ENCODE measurements around the gene PRSS38.

DNA sequence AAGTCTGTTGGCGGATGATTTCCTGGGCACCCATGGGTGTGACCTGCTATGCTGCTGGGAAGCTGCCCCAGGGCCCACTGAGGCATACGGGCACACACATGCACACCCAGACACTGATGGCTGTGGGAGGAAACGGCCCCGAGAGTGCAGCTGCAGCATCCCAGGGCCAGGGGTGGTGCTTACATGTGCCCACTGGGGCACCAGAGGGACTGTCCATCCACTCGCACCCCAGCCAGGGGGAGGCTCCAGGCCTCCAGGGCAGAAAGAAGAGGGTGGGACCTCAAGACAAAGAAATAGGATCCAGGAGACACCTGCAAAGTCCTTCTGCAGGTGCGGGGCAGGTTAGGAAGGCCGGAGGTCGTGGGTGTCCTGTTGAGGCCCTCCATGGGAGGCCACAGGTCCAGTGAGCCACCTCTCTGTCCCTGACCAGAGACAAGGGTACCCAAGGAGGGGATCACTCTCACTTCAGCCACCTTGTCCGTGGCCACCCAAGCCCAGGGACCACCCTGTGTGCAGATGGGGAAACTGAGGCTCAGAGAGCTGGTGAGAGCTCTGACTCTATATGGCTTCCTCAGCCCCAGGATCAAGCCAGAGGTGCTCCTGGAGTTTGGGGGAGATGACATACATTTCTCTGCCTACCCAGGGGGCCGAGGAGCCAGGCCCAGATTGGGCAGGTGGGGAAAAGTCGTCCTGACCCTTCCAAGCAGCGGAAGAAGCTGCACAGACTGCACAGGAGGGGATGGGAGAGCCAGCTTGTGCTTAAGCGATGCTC lies 75.2 kb downstream of the PRSS38 start:
- TF ChIP-seq, protein P1, sequence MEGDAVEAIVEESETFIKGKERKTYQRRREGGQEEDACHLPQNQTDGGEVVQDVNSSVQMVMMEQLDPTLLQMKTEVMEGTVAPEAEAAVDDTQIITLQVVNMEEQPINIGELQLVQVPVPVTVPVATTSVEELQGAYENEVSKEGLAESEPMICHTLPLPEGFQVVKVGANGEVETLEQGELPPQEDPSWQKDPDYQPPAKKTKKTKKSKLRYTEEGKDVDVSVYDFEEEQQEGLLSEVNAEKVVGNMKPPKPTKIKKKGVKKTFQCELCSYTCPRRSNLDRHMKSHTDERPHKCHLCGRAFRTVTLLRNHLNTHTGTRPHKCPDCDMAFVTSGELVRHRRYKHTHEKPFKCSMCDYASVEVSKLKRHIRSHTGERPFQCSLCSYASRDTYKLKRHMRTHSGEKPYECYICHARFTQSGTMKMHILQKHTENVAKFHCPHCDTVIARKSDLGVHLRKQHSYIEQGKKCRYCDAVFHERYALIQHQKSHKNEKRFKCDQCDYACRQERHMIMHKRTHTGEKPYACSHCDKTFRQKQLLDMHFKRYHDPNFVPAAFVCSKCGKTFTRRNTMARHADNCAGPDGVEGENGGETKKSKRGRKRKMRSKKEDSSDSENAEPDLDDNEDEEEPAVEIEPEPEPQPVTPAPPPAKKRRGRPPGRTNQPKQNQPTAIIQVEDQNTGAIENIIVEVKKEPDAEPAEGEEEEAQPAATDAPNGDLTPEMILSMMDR (IDR thresholded peaks at IDR 0.05), result no peak
- no peak for TF ChIP-seq POLR2AphosphoS5 (IDR thresholded peaks at IDR 0.05)
